SK-N-SH (cell line): ENCODE measurements around the gene FLRT1. TPM values are rescaled to one million over a fixed set of nuclear protein-coding genes. Genes with fewer than 3 reads are reported as not detected.
A peak's percentile ranks its signal among the peaks of the same experiment; 100 is the strongest.

ENCODE experiments used
- CTCF ChIA-PET: fragments of 300-600, 350-600 bp; formaldehyde crosslinking; extraction: SDS; loops from one replicate; lab custom pipeline; 2021; lab: Yijun Ruan, JAX
- POLR2A ChIA-PET: fragments of 350-600 bp; sonication (Branson Sonifier 250); formaldehyde crosslinking; extraction: SDS; loops from one replicate; lab custom pipeline; 2020; ENCODE audit warnings: antibody characterized with exemption, inconsistent platforms; lab: Yijun Ruan, JAX
- DNase-seq: peaks from one replicate; pipeline ENCODE4 v3.0.0; 2012
- H2AFZ ChIP-seq: fragments of 200-600 bp; sonication (generic); 2 replicates; pipeline ENCODE4 v1.8.1; 2016; ENCODE audit warnings: antibody characterized with exemption, mild to moderate bottlenecking, low read depth
- H3F3A ChIP-seq: fragments of 200-600 bp; sonication (generic); replicated peaks from 2 replicates; pipeline ENCODE3; 2016; ENCODE audit warnings: antibody characterized with exemption, mild to moderate bottlenecking; ENCODE audit not compliant: insufficient read depth
- H3K27ac ChIP-seq, 2 experiments: fragments of 200-500 bp in 1 of 2; fragments of 200-600 bp in 1 of 2; sonication (Bioruptor generic) in 1 of 2; sonication (generic), shearing (Covaris generic) in 1 of 2; 2 replicates each; pipeline versions ENCODE4 v1.5.1 to v1.6.1; 2014 to 2016; ENCODE audit warnings: low read depth in 2 of 2, inconsistent platforms in 1 of 2, low read length in 1 of 2, mild to moderate bottlenecking in 1 of 2, mixed read lengths in 1 of 2
- H3K27me3 ChIP-seq: fragments of 200-600 bp; sonication (generic), shearing (Covaris generic); 2 replicates; pipeline ENCODE4 v1.6.1; 2016; ENCODE audit warnings: mixed run types; ENCODE audit not compliant: insufficient read depth
- H3K36me3 ChIP-seq, 2 experiments: fragments of 200-500 bp in 1 of 2; fragments of 200-600 bp in 1 of 2; sonication (Bioruptor generic) in 1 of 2; sonication (generic) in 1 of 2; replicated peaks in 1 of 2; 2 replicates each; pipeline versions ENCODE3 to v1.5.1; 2014 to 2016; ENCODE audit warnings: low read length in 1 of 2, mild to moderate bottlenecking in 1 of 2; ENCODE audit not compliant: insufficient read depth in 2 of 2, control insufficient read depth in 1 of 2
- H3K4me1 ChIP-seq, 2 experiments: fragments of 200-500 bp in 1 of 2; fragments of 200-600 bp in 1 of 2; sonication (Bioruptor generic) in 1 of 2; sonication (generic), shearing (Covaris generic) in 1 of 2; 2 replicates each; pipeline versions ENCODE4 v1.5.1 to v1.6.1; 2014 to 2016; ENCODE audit warnings: low read depth in 1 of 2, low read length in 1 of 2, mixed run types in 1 of 2; ENCODE audit not compliant: insufficient read depth in 2 of 2, control insufficient read depth in 1 of 2
- H3K4me2 ChIP-seq: fragments of 200-600 bp; sonication (generic), shearing (Covaris generic); 2 replicates; pipeline ENCODE4 v1.6.1; 2017; ENCODE audit warnings: mixed run types
- H3K4me3 ChIP-seq, 2 experiments: fragments of 200-500 bp in 1 of 2; fragments of 200-600 bp in 1 of 2; sonication (Bioruptor generic) in 1 of 2; sonication (generic), shearing (Covaris generic) in 1 of 2; 2 replicates each; pipeline versions ENCODE4 v1.5.1 to v1.8.1; 2014 to 2016; ENCODE audit warnings: low read depth in 2 of 2, inconsistent platforms in 1 of 2, low read length in 1 of 2, mild to moderate bottlenecking in 1 of 2, mixed read lengths in 1 of 2, moderate library complexity in 1 of 2
- H3K79me2 ChIP-seq: fragments of 200-600 bp; sonication (generic); 2 replicates; pipeline ENCODE4 v1.8.1; 2017; ENCODE audit warnings: mild to moderate bottlenecking; ENCODE audit not compliant: insufficient read depth
- H3K9ac ChIP-seq: fragments of 200-600 bp; sonication (generic); 2 replicates; pipeline ENCODE4 v1.6.1; 2017; ENCODE audit warnings: mixed run types
- H3K9me2 ChIP-seq: fragments of 200-600 bp; sonication (generic); 2 replicates; pipeline ENCODE4 v1.6.1; 2017; ENCODE audit warnings: mixed run types
- H3K9me3 ChIP-seq: fragments of 200-600 bp; sonication (generic); 2 replicates; pipeline ENCODE4 v1.6.1; 2017; ENCODE audit warnings: mixed run types, mild to moderate bottlenecking, moderate library complexity
- H4K20me1 ChIP-seq: fragments of 200-600 bp; sonication (generic); 2 replicates; pipeline ENCODE4 v1.6.1; 2017; ENCODE audit warnings: mild to moderate bottlenecking, mixed run types; ENCODE audit not compliant: insufficient read depth
- CTCF ChIP-seq: fragments of 200-600 bp; sonication (generic); IDR thresholded peaks from 2 replicates; pipeline ENCODE4 v1.6.1; 2017; ENCODE audit warnings: antibody characterized with exemption, mild to moderate bottlenecking, moderate library complexity
- ELF1 ChIP-seq: IDR thresholded peaks from 2 replicates; pipeline ENCODE4 v1.4.0; 2012
- EZH2phosphoT487 ChIP-seq: fragments of 200-600 bp; sonication (generic); IDR thresholded peaks from 2 replicates; pipeline ENCODE4 v1.6.1; 2017; ENCODE audit warnings: low read depth, mixed run types, mild to moderate bottlenecking, antibody characterized with exemption, moderate library complexity, borderline replicate concordance
- GATA2 ChIP-seq: sonication (generic); formaldehyde crosslinking; IDR thresholded peaks from 2 replicates; pipeline ENCODE4 v1.5.0; 2020; ENCODE audit warnings: mild to moderate bottlenecking, missing genetic modification reagents
- JUND ChIP-seq: IDR thresholded peaks from 2 replicates; pipeline ENCODE4 v1.4.0; 2012
- NRF1 ChIP-seq: IDR thresholded peaks from 2 replicates; pipeline ENCODE4 v1.6.1; 2012; ENCODE audit warnings: low read depth, mild to moderate bottlenecking, low read length
- POLR2AphosphoS5 ChIP-seq: IDR thresholded peaks from 2 replicates; pipeline ENCODE4 v1.6.1; 2012; ENCODE audit warnings: low read depth, low read length
- RCOR1 ChIP-seq: fragments of 150-350 bp; IDR thresholded peaks from 2 replicates; pipeline ENCODE4 v1.6.1; 2017; ENCODE audit warnings: antibody characterized with exemption, low read length
- RFX5 ChIP-seq: IDR thresholded peaks from 2 replicates; pipeline ENCODE4 v1.6.1; 2012; ENCODE audit warnings: mild to moderate bottlenecking, improper control_type of control experiment, low read length
- RXRA ChIP-seq: IDR thresholded peaks from 2 replicates; pipeline ENCODE4 v1.4.0; 2012; ENCODE audit warnings: low read depth, mild to moderate bottlenecking, borderline replicate concordance
- SIN3A ChIP-seq: IDR thresholded peaks from 2 replicates; pipeline ENCODE4 v1.6.1; 2012; ENCODE audit warnings: low read depth, mild to moderate bottlenecking, low read length, moderate library complexity, borderline replicate concordance
- SMC3 ChIP-seq: IDR thresholded peaks from 2 replicates; pipeline ENCODE4 v1.6.1; 2012; ENCODE audit warnings: low read depth, low read length, improper control_type of control experiment
- TAF1 ChIP-seq: IDR thresholded peaks from 2 replicates; pipeline ENCODE4 v1.6.1; 2012; ENCODE audit warnings: low read depth, mild to moderate bottlenecking, low read length, moderate library complexity, borderline replicate concordance
- TEAD4 ChIP-seq: IDR thresholded peaks from 2 replicates; pipeline ENCODE4 v1.4.0; 2012; ENCODE audit warnings: mild to moderate bottlenecking, borderline replicate concordance; ENCODE audit not compliant: insufficient read depth
- WGBS: methylation state at CpG from one replicate; pipeline ENCODE4 v1.1.6; 2017; ENCODE audit warnings: low lambda C conversion rate; 5-methylcytosine and 5-hydroxymethylcytosine counted together
- polyA plus RNA-seq, 3 experiments: library from polyadenylated mRNA; depleted of rRNA; stranded (reverse); fragments of >200 nt; gene quantifications; 2 replicates each; pipeline ENCODE4 v1.2.3, GENCODE V29; 2012
- TF ChIP-seq, protein P1 (sequence below): IDR thresholded peaks from 2 replicates; pipeline ENCODE4 v1.4.0; 2012; ENCODE audit warnings: low read depth, borderline replicate concordance

FLRT1 gene
- polyA plus RNA-seq, 1 of the 3 experiments (the other 2 are of a cell fraction), result 0.03 TPM

GRCh38 chr11:64062185-64063039, 26.7 kb downstream of the FLRT1 start:
- H3K4me3 ChIP-seq, result no peak overlapping the region; a peak in 1 of 4 replicates
- no peaks in the 10 kb centered on the region for H3K36me3 ChIP-seq
- H3K9me2 ChIP-seq, result no peaks in the 10 kb centered on the region
- H4K20me1 ChIP-seq, result no peaks in the 10 kb centered on the region
- H3K27me3 ChIP-seq, result no peaks in the 10 kb centered on the region
- DNase-seq, result no peak
- WGBS, result 97% methylated on average over 9 of the region's 16 CpGs
- H3K27ac ChIP-seq, result peak overlapping the region in 1 of 2 experiments; percentile 98; a peak in 1 of 4 replicates
- CTCF ChIA-PET, result interaction anchor here (1.1 to 1.6 kb wide), 2 partner anchors 17 to 22 kb away, joined by 3 read pairs; no protein-coding TSS in a partner anchor
- peaks cover 4 to 84% of the 10 kb centered on the region in 2 experiments; a peak in 3 of 4 replicates for H3K4me1 ChIP-seq
- no peak overlapping the region for H2AFZ ChIP-seq
- H3K9me3 ChIP-seq, result no peaks in the 10 kb centered on the region
- no peaks in the 10 kb centered on the region for H3K79me2 ChIP-seq
- no peak for TF ChIP-seq RCOR1
- no peak overlapping the region for H3K9ac ChIP-seq
- no peak overlapping the region for H3K4me2 ChIP-seq
- POLR2A ChIA-PET, result interaction anchor here (1.0 to 2.3 kb wide), 3 partner anchors 11 to 16 kb away, joined by 3 to 7 read pairs (median 3); no protein-coding TSS in a partner anchor
- H3F3A ChIP-seq, result no peaks in the 10 kb centered on the region

DNA sequence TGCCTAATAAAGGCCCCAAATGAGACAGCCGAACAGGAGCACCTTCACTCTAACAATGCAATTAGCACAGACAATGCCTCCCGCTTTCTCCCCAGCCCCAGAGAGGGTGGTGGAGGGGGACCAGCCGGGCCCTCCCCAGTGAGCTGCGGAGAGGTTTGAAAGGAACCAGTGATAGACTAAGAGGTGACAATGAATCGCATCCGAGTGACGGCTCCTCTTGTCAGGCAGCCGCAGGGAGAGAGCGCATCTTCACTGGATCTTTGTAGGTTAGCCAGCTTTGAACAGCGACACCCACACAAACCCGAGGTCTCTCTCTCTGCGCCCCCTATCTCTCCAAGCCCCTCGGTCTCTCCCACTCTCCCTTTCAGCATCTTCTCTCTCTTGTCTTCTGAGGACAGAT, 28.0 kb downstream of the FLRT1 start:
- ChIA-PET POLR2A (interaction anchor here (1.1 to 1.3 kb wide), 3 partner anchors 10 to 14 kb away, joined by 3 to 4 read pairs (median 3); no protein-coding TSS in a partner anchor), CTCF (no interaction called here)
- TF ChIP-seq SMC3 (no peak), SIN3A (no peak), EZH2phosphoT487 (no peak), GATA2 (CRISPR knock-in tag) (no peak), ELF1 (no peak), JUND (no peak), POLR2AphosphoS5 (no peak), RXRA (no peak), TAF1 (no peak), TEAD4 (no peak), CTCF (no peak), RFX5 (no peak), NRF1 (no peak)
- TF ChIP-seq, protein P1, sequence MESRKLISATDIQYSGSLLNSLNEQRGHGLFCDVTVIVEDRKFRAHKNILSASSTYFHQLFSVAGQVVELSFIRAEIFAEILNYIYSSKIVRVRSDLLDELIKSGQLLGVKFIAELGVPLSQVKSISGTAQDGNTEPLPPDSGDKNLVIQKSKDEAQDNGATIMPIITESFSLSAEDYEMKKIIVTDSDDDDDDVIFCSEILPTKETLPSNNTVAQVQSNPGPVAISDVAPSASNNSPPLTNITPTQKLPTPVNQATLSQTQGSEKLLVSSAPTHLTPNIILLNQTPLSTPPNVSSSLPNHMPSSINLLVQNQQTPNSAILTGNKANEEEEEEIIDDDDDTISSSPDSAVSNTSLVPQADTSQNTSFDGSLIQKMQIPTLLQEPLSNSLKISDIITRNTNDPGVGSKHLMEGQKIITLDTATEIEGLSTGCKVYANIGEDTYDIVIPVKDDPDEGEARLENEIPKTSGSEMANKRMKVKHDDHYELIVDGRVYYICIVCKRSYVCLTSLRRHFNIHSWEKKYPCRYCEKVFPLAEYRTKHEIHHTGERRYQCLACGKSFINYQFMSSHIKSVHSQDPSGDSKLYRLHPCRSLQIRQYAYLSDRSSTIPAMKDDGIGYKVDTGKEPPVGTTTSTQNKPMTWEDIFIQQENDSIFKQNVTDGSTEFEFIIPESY, result no peak

More for the DNA sequence above, 28.0 kb downstream of the FLRT1 start:
- Histone ChIP-seq H3F3A (no peaks in the 10 kb centered on the region), H3K4me2 (no peak overlapping the region), H3K27ac (peak overlapping the region in 1 of 2 experiments; percentile 98; a peak in 2 of 4 replicates), H3K4me1 (peaks cover 0 to 86% of the 10 kb centered on the region in 2 experiments; a peak in 3 of 4 replicates), H3K9me3 (no peaks in the 10 kb centered on the region), H3K79me2 (no peaks in the 10 kb centered on the region), H3K4me3 (no peak overlapping the region), H3K9ac (no peak overlapping the region), H3K36me3 (no peaks in the 10 kb centered on the region), H3K9me2 (no peaks in the 10 kb centered on the region), H2AFZ (no peak overlapping the region), H3K27me3 (no peaks in the 10 kb centered on the region), H4K20me1 (no peaks in the 10 kb centered on the region)
- no peak for DNase-seq
- whole genome bisulfite sequencing, result 86% methylated on average over 13 of the region's 13 CpGs
